Measurements from ENCODE around the gene DHX35. TPM values are rescaled to one million over a fixed set of nuclear protein-coding genes. Genes with fewer than 3 reads are reported as not detected.

The DHX35 gene
- total RNA-seq, 2 experiments from 2014 or later, result 13.0 to 15.6 TPM

- POLR2A ChIA-PET, result interaction anchor here (1.7 to 1.9 kb wide), 2 partner anchors 8 to 26 kb away, joined by 4 to 5 read pairs; partner anchors contain the start of gene DHX35
- no peak for TF ChIP-seq CTCF (conservative IDR thresholded peaks at IDR 0.05; ENCODE audit: low read length)
- H4K20me1 ChIP-seq (ENCODE audit: insufficient read depth, low read length), result no peaks in the 10 kb centered on the region
- H3K9me2 ChIP-seq (ENCODE audit: insufficient read depth, low read length), result no peaks in the 10 kb centered on the region
- BruUV-seq (replicated peaks), result no TSS peak
- H3K36me3 ChIP-seq (ENCODE audit: insufficient read depth, low read length), result peaks cover 82% of the 10 kb centered on the region
- intact Hi-C loops (cut with micrococcal nuclease; ENCODE audit: unreplicated experiment), result no loop called here
- DNase-seq (ENCODE audit: low spot score), result peak; percentile 20
- CTCF ChIA-PET (ENCODE audit: unreplicated experiment), result no interaction called here
- H3K9me3 ChIP-seq (ENCODE audit: low read length), result no peaks in the 10 kb centered on the region
- H2AFZ ChIP-seq (ENCODE audit: low read length), result no peak overlapping the region
- no peak overlapping the region for H3K4me3 ChIP-seq (ENCODE audit: low read depth, low read length, poor library complexity, severe bottlenecking)
- peaks cover 8% of the 10 kb centered on the region for H3K4me1 ChIP-seq (ENCODE audit: insufficient read depth, low read length, poor library complexity, severe bottlenecking)
- H3K27ac ChIP-seq (ENCODE audit: low read depth, low read length, poor library complexity, severe bottlenecking), result no peak overlapping the region
- H3K4me2 ChIP-seq (ENCODE audit: low read length), result 0 out of 2 replicates have a peak overlapping the region, but pooled peaks have one; percentile 9
- H3K79me2 ChIP-seq (ENCODE audit: insufficient read depth, low read depth, low read length), result no peaks in the 10 kb centered on the region
These were observed 25.6 kb downstream of the DHX35 start for GRCh38 chr20:38987777-38988176.

- H3K4me2 ChIP-seq (ENCODE audit: low read length), result no peak overlapping the region
- TF ChIP-seq CTCF (conservative IDR thresholded peaks at IDR 0.05; ENCODE audit: low read length), result no peak
- TF ChIP-seq EZH2phosphoT487 (IDR thresholded peaks at IDR 0.05; ENCODE audit: borderline replicate concordance, low read depth, low read length), result no peak
- intact Hi-C loops (cut with micrococcal nuclease; ENCODE audit: unreplicated experiment), result no loop called here
- ChIA-PET CTCF (ENCODE audit: unreplicated experiment) (no interaction called here), POLR2A (no interaction called here)
- no peak overlapping the region for H3K4me3 ChIP-seq (ENCODE audit: low read depth, low read length, poor library complexity, severe bottlenecking)
- no peaks in the 10 kb centered on the region for H3K9me2 ChIP-seq (ENCODE audit: insufficient read depth, low read length)
- H3K79me2 ChIP-seq (ENCODE audit: insufficient read depth, low read depth, low read length), result no peaks in the 10 kb centered on the region
- no peak overlapping the region for H2AFZ ChIP-seq (ENCODE audit: low read length)
- no peak overlapping the region for H3K27ac ChIP-seq (ENCODE audit: low read depth, low read length, poor library complexity, severe bottlenecking)
- H3K36me3 ChIP-seq (ENCODE audit: insufficient read depth, low read length), result peaks cover 71% of the 10 kb centered on the region
- no peaks in the 10 kb centered on the region for H3K9me3 ChIP-seq (ENCODE audit: low read length)
- H4K20me1 ChIP-seq (ENCODE audit: insufficient read depth, low read length), result no peaks in the 10 kb centered on the region
- peaks cover 8% of the 10 kb centered on the region for H3K4me1 ChIP-seq (ENCODE audit: insufficient read depth, low read length, poor library complexity, severe bottlenecking)
- no TSS peak for BruUV-seq (replicated peaks)
- DNase-seq (ENCODE audit: low spot score), result no peak
These were observed 28.6 kb downstream of the DHX35 start for GRCh38 chr20:38990728-38991127.

GRCh38 chr20:38991814-38992704, 29.9 kb downstream of the DHX35 start:
- Histone ChIP-seq H3K9me3 (ENCODE audit: low read length) (no peaks in the 10 kb centered on the region), H3K9me2 (ENCODE audit: insufficient read depth, low read length) (no peaks in the 10 kb centered on the region), H3K4me1 (ENCODE audit: insufficient read depth, low read length, poor library complexity, severe bottlenecking) (peaks cover 8% of the 10 kb centered on the region), H4K20me1 (ENCODE audit: insufficient read depth, low read length) (no peaks in the 10 kb centered on the region), H3K4me2 (ENCODE audit: low read length) (no peak overlapping the region), H3K27ac (ENCODE audit: low read depth, low read length, poor library complexity, severe bottlenecking) (no peak overlapping the region), H3K79me2 (ENCODE audit: insufficient read depth, low read depth, low read length) (no peaks in the 10 kb centered on the region), H2AFZ (ENCODE audit: low read length) (no peak overlapping the region), H3K4me3 (ENCODE audit: low read depth, low read length, poor library complexity, severe bottlenecking) (no peak overlapping the region), H3K36me3 (ENCODE audit: insufficient read depth, low read length) (peaks cover 73% of the 10 kb centered on the region)
- TF ChIP-seq EZH2phosphoT487 (IDR thresholded peaks at IDR 0.05; ENCODE audit: borderline replicate concordance, low read depth, low read length), result no peak
- TF ChIP-seq CTCF (conservative IDR thresholded peaks at IDR 0.05; ENCODE audit: low read length), result no peak
- ChIA-PET CTCF (ENCODE audit: unreplicated experiment) (no interaction called here), POLR2A (interaction anchor here (0.7 kb wide), 1 partner anchor 35 kb away, joined by 3 read pairs; no protein-coding TSS in a partner anchor)
- DNase-seq (ENCODE audit: low spot score), result no peak
- intact Hi-C loops (cut with micrococcal nuclease; ENCODE audit: unreplicated experiment), result no loop called here
- BruUV-seq (replicated peaks), result no TSS peak
